GM12878 (cell line): ENCODE data around the gene RDM1.
"Not testable (repeated sequence)": the region's sequence is repeated elsewhere in the genome, so short reads cannot be mapped to it uniquely, and the experiment has no call there.

Source experiments
- ATF3 ChIP-seq: IDR thresholded peaks from 2 replicates; pipeline ENCODE4 v1.6.1; 2011; ENCODE audit warnings: low read depth, mild to moderate bottlenecking, low read length, moderate library complexity, borderline replicate concordance; ENCODE audit errors: extremely low read depth
- ATF7 ChIP-seq: fragments of 450-650 bp; IDR thresholded peaks from 2 replicates; pipeline ENCODE4 v1.6.1; 2016; ENCODE audit warnings: low read depth, mild to moderate bottlenecking
- BACH1 ChIP-seq: fragments of 450-650 bp; IDR thresholded peaks from 2 replicates; pipeline ENCODE4 v1.6.1; 2017; ENCODE audit warnings: mild to moderate bottlenecking, borderline replicate concordance
- BHLHE40 ChIP-seq, 2 experiments: fragments of 450-650 bp in 1 of 2; IDR thresholded peaks; 2 replicates each; pipeline ENCODE4 v1.6.1; 2011 to 2017; ENCODE audit warnings: low read depth in 2 of 2, borderline replicate concordance in 1 of 2, improper control_type of control experiment in 1 of 2, low read length in 1 of 2, mild to moderate bottlenecking in 1 of 2
- CREM ChIP-seq: IDR thresholded peaks from 2 replicates; pipeline ENCODE4 v1.6.1; 2014; ENCODE audit warnings: antibody characterized with exemption, low read depth
- CTCF ChIP-seq, 3 experiments: IDR thresholded peaks in 2 of 3; conservative IDR thresholded peaks in 1 of 3; 2 replicates each; pipeline ENCODE4 v1.5.1; 2011; ENCODE audit warnings: low read depth in 3 of 3, low read length in 3 of 3, mild to moderate bottlenecking in 3 of 3, control low read depth in 2 of 3, moderate library complexity in 2 of 3, inconsistent platforms in 1 of 3, mixed read lengths in 1 of 3; ENCODE audit not compliant: control insufficient read depth in 2 of 3, insufficient read depth in 1 of 3; ENCODE audit errors: extremely low read depth in 1 of 3
- EGR1 ChIP-seq, 2 experiments: IDR thresholded peaks; 1 replicate in 1 of 2; 2 replicates in 1 of 2; pipeline ENCODE4 v1.6.1; 2011 to 2012; ENCODE audit warnings: low read depth in 2 of 2, low read length in 2 of 2, borderline replicate concordance in 1 of 2, mild to moderate bottlenecking in 1 of 2, moderate library complexity in 1 of 2
- EZH2 ChIP-seq: IDR thresholded peaks from 2 replicates; pipeline ENCODE4 v1.6.1; 2012; ENCODE audit warnings: low read depth, mild to moderate bottlenecking, control low read depth, inconsistent platforms, low read length, borderline replicate concordance; ENCODE audit not compliant: control insufficient read depth
- SKIL ChIP-seq: fragments of 450-650 bp; IDR thresholded peaks from 2 replicates; pipeline ENCODE4 v1.6.1; 2017; ENCODE audit warnings: mild to moderate bottlenecking, low read depth, inconsistent platforms; ENCODE audit not compliant: poor library complexity, severe bottlenecking
- ZNF274 ChIP-seq: IDR thresholded peaks from one replicate; pipeline ENCODE4 v1.8.0; 2011; ENCODE audit not compliant: insufficient read length, insufficient read depth
- ZZZ3 ChIP-seq: IDR thresholded peaks from 2 replicates; pipeline ENCODE4 v1.6.1; 2011; ENCODE audit warnings: low read depth; ENCODE audit not compliant: control insufficient read depth, insufficient read length

GRCh38 chr17:35897772-35898171 lies 32.8 kb downstream of the RDM1 start:
- TF ChIP-seq EGR1 (IDR thresholded peaks at IDR 0.05; ENCODE audit: borderline replicate concordance in 1 of 2, low read depth in 2 of 2, low read length in 2 of 2); EZH2; CTCF (IDR thresholded peaks at IDR 0.05 in 2 of 3, conservative IDR thresholded peaks at IDR 0.05 in 1 of 3; ENCODE audit: control insufficient read depth in 2 of 3, extremely low read depth in 1 of 3, insufficient read depth in 1 of 3, low read depth in 3 of 3, low read length in 3 of 3); CREM; ZZZ3; ATF7; BACH1; ZNF274; BHLHE40 (IDR thresholded peaks at IDR 0.05; ENCODE audit: borderline replicate concordance in 1 of 2, low read depth in 2 of 2, low read length in 1 of 2); SKIL; ATF3: not testable (repeated sequence)
